ENCODE results near the gene ADAMTS2. TPM values are rescaled to one million over a fixed set of nuclear protein-coding genes. Genes with fewer than 3 reads are reported as not detected.

ADAMTS2 gene
- total RNA-seq, 1 experiment from 2014 or later = 3.9 TPM

GRCh38 chr5:179165421-179166170 lies 179.7 kb downstream of the ADAMTS2 start:
- no peaks in the 10 kb centered on the region for H4K20me1 ChIP-seq (ENCODE audit: insufficient read depth)
- no peak overlapping the region for H3K4me2 ChIP-seq (ENCODE audit: low read length)
- ChIA-PET POLR2A (no interaction called here), CTCF (interaction anchor here (1.8 to 2.5 kb wide), 2 partner anchors 239 to 328 kb away, joined by 8 to 21 read pairs; no protein-coding TSS in a partner anchor), RAD21 (ENCODE audit: low non-redundant PET in 1 of 2, low total read pairs in 2 of 2, uncharacterized antibody in 2 of 2, unreplicated experiment in 2 of 2) (interaction anchor here in 1 of 2 experiments (0.9 kb wide), 1 partner anchor 328 kb away, joined by 3 read pairs; no protein-coding TSS in a partner anchor)
- DNase-seq (ENCODE audit: low read depth, low spot score) (no peak), ATAC-seq (no peak)
- no TSS peak for BruUV-seq (replicated peaks)
- no peak overlapping the region for H3K4me3 ChIP-seq (replicated peaks in 1 of 2; ENCODE audit: low read depth in 1 of 2, low read length in 2 of 2)
- H3K9ac ChIP-seq (ENCODE audit: low read length) = no peak overlapping the region
- intact Hi-C loops (cut with micrococcal nuclease) = loop anchor here (5.0 kb wide), 1 partner anchor 502 kb away; no protein-coding TSS in a partner anchor
- H3K36me3 ChIP-seq (ENCODE audit: control insufficient read depth in 1 of 2, insufficient read depth in 2 of 2, low read length in 2 of 2) = no peaks in the 10 kb centered on the region
- no peaks in the 10 kb centered on the region for H3K9me2 ChIP-seq (ENCODE audit: insufficient read depth)
- H3K79me2 ChIP-seq (ENCODE audit: insufficient read depth, low read length) = no peaks in the 10 kb centered on the region
- no peaks in the 10 kb centered on the region for H3K27me3 ChIP-seq (ENCODE audit: insufficient read depth, low read length)
- no peak overlapping the region for H3K27ac ChIP-seq (ENCODE audit: low read depth, low read length)
- H3K4me1 ChIP-seq (ENCODE audit: control insufficient read depth in 1 of 2, insufficient read depth in 2 of 2, low read length in 2 of 2) = peaks cover 0 to 3% of the 10 kb centered on the region in 2 experiments; a peak in 1 of 4 replicates
- no peak overlapping the region for H2AFZ ChIP-seq (ENCODE audit: low read depth, low read length, poor library complexity, severe bottlenecking)
- no peaks in the 10 kb centered on the region; a peak in 1 of 4 replicates for H3K9me3 ChIP-seq (ENCODE audit: control insufficient read depth in 1 of 2, insufficient read depth in 1 of 2, low read depth in 1 of 2, low read length in 2 of 2)
- TF ChIP-seq MAX (IDR thresholded peaks at IDR 0.05) = no peak
- TF ChIP-seq RAD21 (IDR thresholded peaks at IDR 0.05; ENCODE audit: low read depth) = no peak
- TF ChIP-seq REST (IDR thresholded peaks at IDR 0.05; ENCODE audit: low read depth) = no peak
- TF ChIP-seq SIN3A (IDR thresholded peaks at IDR 0.05; ENCODE audit: low read depth) = no peak
- TF ChIP-seq ELF1 (IDR thresholded peaks at IDR 0.05; ENCODE audit: borderline replicate concordance, low read depth) = no peak
- TF ChIP-seq ZFX (IDR thresholded peaks at IDR 0.05) = no peak
- no peak for TF ChIP-seq JUND (IDR thresholded peaks at IDR 0.05)
- TF ChIP-seq ZNF274 (IDR thresholded peaks at IDR 0.05; ENCODE audit: low read depth, low read length) = no peak
- no peak for TF ChIP-seq CEBPB (IDR thresholded peaks at IDR 0.05; ENCODE audit: low read depth)
- TF ChIP-seq YY1 (IDR thresholded peaks at IDR 0.05; ENCODE audit: extremely low read depth, insufficient replicate concordance, low read depth, low read length) = no peak

All from HCT116 (cell line).